GM19238 (cell line): ENCODE data around the gene TRIM24.

ENCODE experiments used
- DNase-seq: peaks from one replicate; pipeline ENCODE4 v3.0.0; 2011; ENCODE audit warnings: low spot score; ENCODE audit not compliant: insufficient read length

Gene TRIM24

GRCh38 chr7:138625084-138625848, 165.2 kb downstream of the TRIM24 start:
- DNase-seq = no peak

- no peak for DNase-seq
Measured at GRCh38 chr7:138625849-138626230, 165.8 kb downstream of the TRIM24 start.

GRCh38 chr7:138626846-138627245, 166.8 kb downstream of the TRIM24 start:
- no peak for DNase-seq

DNA sequence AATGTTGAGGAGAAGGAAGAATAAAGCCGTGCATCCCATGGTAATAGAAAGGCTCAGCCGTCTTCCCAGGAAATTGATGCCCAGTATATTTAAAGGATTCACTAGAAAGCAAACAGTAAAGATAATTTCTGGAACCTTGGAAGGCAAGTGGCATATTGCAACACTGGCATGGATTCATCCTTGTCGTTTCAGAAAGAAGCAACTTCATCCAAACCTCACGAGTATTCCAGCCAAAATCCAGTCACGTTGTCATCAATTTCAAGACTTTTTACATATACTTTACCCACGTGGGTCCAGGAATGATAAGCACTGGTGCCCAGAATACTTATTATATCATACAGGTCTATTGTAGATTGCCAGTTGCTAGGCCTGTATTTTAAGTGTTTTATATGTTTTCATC, 167.3 kb downstream of the TRIM24 start:
- no peak for DNase-seq

GRCh38 chr7:138630059-138630610, 170.1 kb downstream of the TRIM24 start:
- DNase-seq = no peak

GRCh38 chr7:138632384-138632783, 172.3 kb downstream of the TRIM24 start:
- DNase-seq = no peak

DNA sequence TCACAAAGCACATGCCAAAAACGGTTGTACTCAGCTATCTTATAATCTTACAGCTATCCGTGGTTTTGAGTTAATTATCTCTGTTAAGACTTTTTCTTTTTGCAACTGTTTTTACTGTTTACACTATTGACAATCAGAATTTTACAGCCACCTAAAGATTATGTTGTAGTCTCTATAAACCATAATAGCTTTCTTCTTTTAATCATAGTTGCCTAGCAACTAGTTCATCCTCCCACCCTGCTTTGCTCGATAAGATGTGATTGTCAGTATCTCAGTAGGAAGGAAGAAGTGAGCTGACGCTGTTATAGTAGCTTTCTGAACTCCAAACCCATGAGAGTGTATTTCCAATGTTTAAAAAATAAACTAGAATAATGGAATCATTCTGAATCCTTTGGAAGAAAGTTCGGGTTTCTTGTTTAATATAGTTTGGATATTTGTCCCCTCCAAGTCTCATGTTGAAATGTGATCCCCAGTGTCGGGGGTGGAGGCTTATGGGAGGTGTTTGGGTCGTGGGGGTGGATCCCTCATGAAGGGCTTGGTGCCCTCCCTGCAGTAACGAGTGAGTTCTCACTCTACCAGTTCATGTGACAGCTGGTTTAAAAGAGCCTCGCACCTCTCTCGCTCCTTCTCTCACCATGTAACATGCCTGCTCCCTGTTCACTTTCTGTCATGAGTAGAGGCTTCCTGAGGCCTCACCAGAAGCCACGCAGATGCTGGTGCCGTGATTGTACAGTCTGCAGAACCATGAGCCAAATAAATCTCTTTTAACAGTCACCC, 173.0 kb downstream of the TRIM24 start:
- DNase-seq = no peak
